Upper lobe of left lung (tissue), 6 donors: Measurements from ENCODE around the gene THEMIS. TPM values are rescaled to one million over a fixed set of nuclear protein-coding genes. Genes with fewer than 3 reads are reported as not detected.

Source experiments
- ATAC-seq, 2 donors: fragments of 200-7000 bp; cut with Tn5 transposase; one replicate each; pipeline ENCODE4 v1.9.1; 2022; ENCODE audit warnings: mild to moderate bottlenecking in 2 of 2, moderate library complexity in 2 of 2; ENCODE audit not compliant: low FRiP score in 2 of 2
- DNase-seq, 2 donors: peaks; one replicate each; pipeline ENCODE4 v3.0.0-alpha.2; 2019 to 2020
- H3K27ac ChIP-seq, 4 donors: fragments of 200-600 bp; sonication (generic); one replicate each; pipeline ENCODE4 v1.5.1; 2016 to 2019
- H3K27me3 ChIP-seq, 4 donors: fragments of 200-600 bp; sonication (generic); one replicate each; pipeline ENCODE4 v1.5.1; 2017 to 2019
- H3K36me3 ChIP-seq, 4 donors: fragments of 200-600 bp; sonication (generic); one replicate each; pipeline ENCODE4 v1.5.1; 2016 to 2019
- H3K4me1 ChIP-seq, 4 donors: fragments of 200-600 bp; sonication (generic); one replicate each; pipeline ENCODE4 v1.5.1; 2018 to 2019
- H3K4me3 ChIP-seq, 4 donors: fragments of 200-600 bp; sonication (generic); one replicate each; pipeline ENCODE4 v1.5.1; 2017 to 2019; ENCODE audit warnings: mild to moderate bottlenecking in 2 of 4, moderate library complexity in 1 of 4
- H3K9me3 ChIP-seq, 4 donors: fragments of 200-600 bp; sonication (generic); one replicate each; pipeline ENCODE4 v1.5.1; 2018 to 2019
- EP300 ChIP-seq, 4 donors: sonication (generic); formaldehyde crosslinking; IDR thresholded peaks; one replicate each; pipeline ENCODE4 v1.5.1; 2017; ENCODE audit warnings: antibody characterized with exemption in 4 of 4, control low read depth in 2 of 4
- POLR2A ChIP-seq, 4 donors: fragments of 450-650 bp; IDR thresholded peaks; one replicate each; pipeline ENCODE4 v1.5.1; 2016 to 2017; ENCODE audit warnings: antibody characterized with exemption in 4 of 4, mild to moderate bottlenecking in 2 of 4
- POLR2AphosphoS5 ChIP-seq, 2 donors: sonication (generic); formaldehyde crosslinking; IDR thresholded peaks; one replicate each; pipeline ENCODE4 v1.5.1; 2017; ENCODE audit warnings: antibody characterized with exemption in 2 of 2
- WGBS, 2 donors: methylation state at CpG; one replicate each; pipeline ENCODE4 v1.1.5; 2017 to 2018; 5-methylcytosine and 5-hydroxymethylcytosine counted together
- total RNA-seq, 6 donors: library from RNA; depleted of rRNA in 4 of 6; stranded (reverse); fragments of >200 nt in 4 of 6; gene quantifications; one replicate each; pipeline versions ENCODE4 v1.1.0 to v1.2.1, GENCODE V29; 2016 to 2021
- TF ChIP-seq, protein P1 (sequence below), 6 experiments: fragments of 450-650 bp in 4 of 6; fragments of 200-600 bp in 2 of 6; sonication (generic) in 2 of 6; IDR thresholded peaks; one replicate each; pipeline ENCODE4 v1.5.1; 2016 to 2019; ENCODE audit warnings: antibody characterized with exemption in 6 of 6
- donor health status: DM: no; HTN: no; CAD: no; lungs with moderate emphysema.
- donor health status: DM: no; HTN: yes; CAD: no; lungs with severe emphysema.

The THEMIS gene
- total RNA-seq, 6 donors from 2014 or later: 1.5 to 7.8 (median 2.2) TPM

GRCh38 chr6:127813699-127814027 is 87.2 kb downstream of the THEMIS start:
- 86 to 89% methylated on average over 5 of the region's 5 CpGs for WGBS, 2 donors
- Histone ChIP-seq H3K9me3 (no peaks in the 10 kb centered on the region), H3K36me3 (no peaks in the 10 kb centered on the region), H3K27me3 (no peaks in the 10 kb centered on the region), H3K4me3 (no peak overlapping the region), H3K27ac (no peak overlapping the region), H3K4me1 (no peaks in the 10 kb centered on the region)
- DNase-seq (no peak), ATAC-seq (no peak)
- TF ChIP-seq POLR2AphosphoS5 (IDR thresholded peaks at IDR 0.05): no peak
- no peak for TF ChIP-seq POLR2A (IDR thresholded peaks at IDR 0.05)
- TF ChIP-seq, protein P1, sequence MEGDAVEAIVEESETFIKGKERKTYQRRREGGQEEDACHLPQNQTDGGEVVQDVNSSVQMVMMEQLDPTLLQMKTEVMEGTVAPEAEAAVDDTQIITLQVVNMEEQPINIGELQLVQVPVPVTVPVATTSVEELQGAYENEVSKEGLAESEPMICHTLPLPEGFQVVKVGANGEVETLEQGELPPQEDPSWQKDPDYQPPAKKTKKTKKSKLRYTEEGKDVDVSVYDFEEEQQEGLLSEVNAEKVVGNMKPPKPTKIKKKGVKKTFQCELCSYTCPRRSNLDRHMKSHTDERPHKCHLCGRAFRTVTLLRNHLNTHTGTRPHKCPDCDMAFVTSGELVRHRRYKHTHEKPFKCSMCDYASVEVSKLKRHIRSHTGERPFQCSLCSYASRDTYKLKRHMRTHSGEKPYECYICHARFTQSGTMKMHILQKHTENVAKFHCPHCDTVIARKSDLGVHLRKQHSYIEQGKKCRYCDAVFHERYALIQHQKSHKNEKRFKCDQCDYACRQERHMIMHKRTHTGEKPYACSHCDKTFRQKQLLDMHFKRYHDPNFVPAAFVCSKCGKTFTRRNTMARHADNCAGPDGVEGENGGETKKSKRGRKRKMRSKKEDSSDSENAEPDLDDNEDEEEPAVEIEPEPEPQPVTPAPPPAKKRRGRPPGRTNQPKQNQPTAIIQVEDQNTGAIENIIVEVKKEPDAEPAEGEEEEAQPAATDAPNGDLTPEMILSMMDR (IDR thresholded peaks at IDR 0.05): no peak
- TF ChIP-seq EP300 (IDR thresholded peaks at IDR 0.05): no peak

DNA sequence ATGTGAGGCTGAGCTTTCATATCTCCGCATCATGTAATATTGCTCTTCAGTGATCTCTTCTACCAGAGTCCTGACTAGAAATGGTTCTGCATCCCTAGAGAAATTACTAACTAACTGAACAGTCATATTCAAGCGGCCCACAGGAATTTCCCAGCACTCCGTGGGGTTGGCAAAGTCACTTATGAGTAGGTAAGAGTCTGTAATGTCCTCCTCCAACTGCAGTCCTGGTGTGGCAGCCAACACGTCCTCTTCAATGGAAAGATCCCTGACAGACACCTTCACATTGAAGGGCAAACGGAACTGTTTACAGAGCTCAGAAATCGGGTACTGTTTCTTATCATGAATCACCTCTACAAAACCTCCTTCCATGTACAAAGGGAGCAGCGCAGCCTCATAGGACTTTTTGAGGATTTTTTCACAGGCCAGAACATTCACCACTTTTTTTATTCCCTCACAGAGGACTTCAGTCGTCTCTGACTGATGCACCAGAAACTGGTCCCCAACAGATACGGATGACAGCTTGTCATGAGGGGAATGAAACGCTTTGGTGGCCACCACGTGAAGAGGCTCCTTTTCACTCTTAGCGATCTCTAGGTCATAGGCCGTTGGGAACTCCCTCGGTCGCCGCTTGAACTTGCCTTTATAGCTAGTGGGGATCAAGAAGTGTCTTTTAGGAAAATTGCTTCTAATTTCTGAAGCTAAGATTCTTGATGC is 87.7 kb downstream of the THEMIS start:
- no peak for DNase-seq
- Histone ChIP-seq H3K36me3 (no peaks in the 10 kb centered on the region), H3K9me3 (no peaks in the 10 kb centered on the region), H3K27ac (no peak overlapping the region), H3K4me1 (no peaks in the 10 kb centered on the region), H3K4me3 (no peak overlapping the region), H3K27me3 (no peaks in the 10 kb centered on the region)
- ATAC-seq: no peak
- 79 to 92% methylated on average over 16 of the region's 16 CpGs for WGBS, 2 donors
- TF ChIP-seq POLR2AphosphoS5 (IDR thresholded peaks at IDR 0.05) (no peak), EP300 (IDR thresholded peaks at IDR 0.05) (no peak), POLR2A (IDR thresholded peaks at IDR 0.05) (no peak)
- TF ChIP-seq, protein P1 (IDR thresholded peaks at IDR 0.05): no peak

- Histone ChIP-seq H3K4me3 (no peak overlapping the region), H3K36me3 (no peaks in the 10 kb centered on the region), H3K27me3 (no peaks in the 10 kb centered on the region), H3K4me1 (no peaks in the 10 kb centered on the region), H3K27ac (no peak overlapping the region), H3K9me3 (no peaks in the 10 kb centered on the region)
- ATAC-seq (no peak), DNase-seq (no peak)
- TF ChIP-seq EP300 (IDR thresholded peaks at IDR 0.05) (no peak), POLR2AphosphoS5 (IDR thresholded peaks at IDR 0.05) (no peak), POLR2A (IDR thresholded peaks at IDR 0.05) (no peak)
- TF ChIP-seq, protein P1 (IDR thresholded peaks at IDR 0.05): no peak
- 49 to 56% methylated on average over 4 of the region's 4 CpGs for WGBS, 2 donors
Observed at GRCh38 chr6:127811900-127812570, 88.8 kb downstream of the THEMIS start.

DNA sequence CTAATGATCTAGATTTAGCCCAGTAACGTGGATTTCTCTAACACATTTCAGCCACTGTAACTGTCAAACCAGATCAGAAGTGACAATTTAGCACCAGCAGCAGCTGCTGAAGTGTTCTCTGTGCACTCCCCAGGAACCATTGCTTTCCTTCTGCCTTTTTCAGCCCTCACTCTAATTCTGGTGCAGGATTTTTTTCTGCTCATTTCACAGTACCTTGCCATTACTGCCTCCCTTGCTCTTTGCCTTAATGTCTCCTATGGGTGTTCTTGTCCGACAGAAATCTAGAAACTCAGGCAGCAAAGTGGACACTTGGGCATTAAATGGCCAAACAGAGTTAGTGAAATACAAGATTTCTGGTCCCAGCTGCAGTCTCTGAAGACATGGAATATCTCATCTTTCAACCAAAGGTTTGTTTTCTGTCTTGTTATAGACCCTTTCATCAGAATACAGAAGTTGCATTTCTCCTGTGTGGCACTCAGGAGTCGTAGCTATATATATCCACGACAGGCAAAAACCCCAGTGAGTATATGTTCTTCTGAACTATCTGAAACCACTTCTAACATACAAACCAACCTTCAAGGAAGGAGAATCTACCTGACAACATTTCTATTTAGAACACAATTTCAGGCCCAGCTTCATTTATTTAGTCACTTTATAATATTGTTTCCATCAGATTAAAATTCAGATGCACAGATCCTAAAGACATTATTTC is 92.9 kb downstream of the THEMIS start:
- Histone ChIP-seq H3K27ac (no peak overlapping the region), H3K36me3 (no peaks in the 10 kb centered on the region), H3K4me1 (no peaks in the 10 kb centered on the region), H3K9me3 (no peaks in the 10 kb centered on the region), H3K4me3 (no peak overlapping the region), H3K27me3 (no peaks in the 10 kb centered on the region)
- DNase-seq (no peak), ATAC-seq (no peak)
- 73 to 86% methylated on average over 4 of the region's 4 CpGs for whole genome bisulfite sequencing, 2 donors
- TF ChIP-seq, protein P1 (IDR thresholded peaks at IDR 0.05): no peak
- TF ChIP-seq EP300 (IDR thresholded peaks at IDR 0.05) (no peak), POLR2AphosphoS5 (IDR thresholded peaks at IDR 0.05) (no peak), POLR2A (IDR thresholded peaks at IDR 0.05) (no peak)
